Measurements from ENCODE around the gene SCNN1A.
A peak's percentile ranks its signal among the peaks of the same experiment; 100 is the strongest.

The SCNN1A gene

GRCh38 chr12:6330999-6331714 lies 44.2 kb downstream of the SCNN1A start:
- DNase-seq, result no peak

DNA sequence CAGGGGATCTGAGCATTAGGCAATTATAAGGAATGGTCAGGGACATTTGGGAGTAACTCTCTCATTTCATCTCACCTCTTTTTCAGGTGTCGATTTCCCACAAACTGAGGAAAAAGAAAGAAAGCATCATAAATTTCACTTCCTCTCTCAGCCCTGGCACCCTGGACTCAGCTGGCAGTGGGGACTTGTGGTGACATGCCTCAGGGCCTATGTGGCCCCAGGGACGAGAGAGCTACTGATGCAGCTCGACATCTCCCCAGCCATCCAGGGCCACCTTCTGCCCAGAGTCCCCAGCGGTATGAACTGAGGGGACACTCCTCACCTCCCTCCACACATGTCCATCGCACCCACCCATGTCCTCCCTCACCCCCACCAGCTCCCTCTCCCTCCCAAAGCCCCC lies 45.2 kb downstream of the SCNN1A start:
- no peak for DNase-seq

- no peak for DNase-seq
Observed at GRCh38 chr12:6329703-6330064, 45.7 kb downstream of the SCNN1A start.

DNA sequence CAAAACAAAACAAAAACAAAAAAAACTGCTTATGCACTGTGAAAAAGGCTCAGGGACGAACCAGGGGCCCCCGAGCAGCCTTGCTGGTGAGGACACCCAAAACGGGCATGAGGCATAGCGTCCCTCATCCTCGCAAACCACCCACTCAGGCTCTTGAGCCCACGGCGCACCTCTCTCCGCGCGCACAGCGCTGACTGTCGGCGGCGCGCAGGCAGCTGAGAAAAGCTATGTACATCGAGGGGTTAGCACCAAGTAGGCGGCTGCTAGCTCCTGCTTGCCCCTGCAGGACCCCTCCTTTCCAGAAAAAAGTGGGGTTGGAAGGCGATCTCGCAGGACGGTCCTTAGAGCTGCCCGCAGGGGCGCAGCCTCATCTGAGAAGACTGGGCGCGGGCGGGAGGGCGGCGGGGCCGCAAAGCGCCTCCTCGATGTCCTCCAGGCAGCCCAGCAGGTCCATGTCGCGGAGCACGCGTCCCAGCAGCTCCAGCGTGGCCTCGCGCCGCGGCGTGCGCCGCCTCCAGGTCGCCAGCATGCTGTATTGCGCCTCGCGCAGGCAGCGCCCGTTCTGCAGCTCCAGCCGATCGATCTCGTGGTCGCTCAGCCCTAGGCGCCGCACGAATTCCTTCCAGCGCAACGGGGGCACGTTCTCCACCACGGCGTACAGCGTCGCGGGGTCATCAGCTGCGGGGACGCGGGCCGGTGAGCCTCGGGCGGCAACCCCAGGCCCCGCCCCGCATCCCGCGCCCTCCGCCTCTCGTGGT lies 46.2 kb downstream of the SCNN1A start:
- no peak for DNase-seq

- no peak for DNase-seq
Observed at GRCh38 chr12:6328045-6328779, 47.2 kb downstream of the SCNN1A start.

DNA sequence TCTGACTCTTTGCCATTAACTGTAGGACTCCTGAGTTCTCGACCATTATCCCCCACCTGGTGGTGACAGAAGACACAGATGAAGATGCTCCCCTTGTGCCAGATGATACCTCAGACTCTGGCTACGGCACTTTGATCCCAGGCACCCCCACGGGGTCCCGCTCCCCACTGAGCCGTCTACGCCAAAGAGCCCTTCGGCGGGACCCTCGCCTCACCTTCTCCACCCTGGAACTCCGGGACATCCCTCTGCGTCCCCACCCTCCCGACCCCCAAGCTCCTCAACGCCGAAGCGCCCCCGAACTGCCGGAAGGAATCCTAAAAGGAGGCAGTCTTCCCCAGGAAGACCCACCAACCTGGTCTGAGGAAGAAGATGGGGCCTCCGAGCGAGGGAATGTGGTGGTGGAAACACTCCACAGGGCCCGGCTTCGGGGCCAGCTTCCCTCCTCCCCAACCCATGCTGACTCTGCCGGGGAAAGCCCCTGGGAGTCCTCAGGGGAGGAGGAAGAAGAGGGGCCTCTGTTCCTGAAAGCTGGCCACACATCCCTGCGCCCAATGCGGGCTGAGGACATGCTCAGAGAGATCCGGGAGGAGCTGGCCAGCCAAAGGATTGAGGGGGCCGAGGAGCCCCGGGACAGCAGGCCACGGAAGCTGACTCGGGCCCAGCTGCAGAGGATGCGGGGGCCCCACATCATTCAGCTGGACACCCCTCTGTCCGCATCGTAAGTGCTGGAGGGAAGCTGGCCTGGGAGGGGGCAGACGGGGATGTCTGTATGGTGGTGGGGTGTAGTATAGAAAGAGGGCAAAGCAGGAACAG lies 47.9 kb downstream of the SCNN1A start:
- DNase-seq, result no peak

DNA sequence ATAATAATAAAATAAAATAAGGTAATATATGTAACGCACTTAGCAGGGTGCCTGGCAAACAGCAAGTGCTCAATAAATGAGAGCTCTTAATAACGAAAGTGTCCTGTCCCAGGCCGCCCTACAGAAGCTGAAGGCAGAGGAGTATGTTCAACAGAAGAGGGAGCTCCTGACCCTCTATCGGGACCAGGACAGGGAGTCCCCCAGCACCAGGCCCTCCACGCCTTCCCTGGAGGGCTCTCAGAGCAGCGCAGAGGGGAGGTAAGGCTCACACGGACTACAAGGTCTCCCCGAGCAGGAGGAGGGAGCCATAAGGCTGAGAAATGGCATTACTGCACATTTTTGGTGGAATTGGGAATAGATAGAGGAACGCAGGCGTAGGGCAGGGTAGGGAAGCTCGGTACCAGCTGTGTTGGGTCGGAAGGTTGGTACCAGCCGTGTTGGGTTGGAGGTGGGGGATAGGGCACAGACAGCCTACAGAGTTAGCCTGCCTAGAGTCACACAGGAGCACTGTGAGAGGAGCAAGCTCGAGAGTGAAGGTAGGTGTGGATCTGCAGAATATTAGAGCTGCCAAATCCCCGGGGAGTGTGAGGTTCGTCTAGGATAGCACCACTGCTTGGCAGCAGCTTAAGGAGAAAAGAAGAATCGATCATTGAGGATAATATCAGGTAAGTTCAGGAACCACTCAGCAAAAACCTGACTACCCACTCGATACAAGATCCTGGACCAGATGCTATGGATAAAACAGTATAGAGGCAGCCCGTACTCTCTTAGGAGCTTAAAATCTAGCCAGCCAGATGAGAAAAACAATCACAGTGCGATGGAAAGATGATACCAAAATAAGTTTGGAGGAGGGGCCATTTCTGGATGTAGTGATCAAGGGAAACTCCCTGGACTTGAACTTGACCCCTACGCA lies 48.8 kb downstream of the SCNN1A start:
- DNase-seq, result peak; percentile 27 to 36

DNA sequence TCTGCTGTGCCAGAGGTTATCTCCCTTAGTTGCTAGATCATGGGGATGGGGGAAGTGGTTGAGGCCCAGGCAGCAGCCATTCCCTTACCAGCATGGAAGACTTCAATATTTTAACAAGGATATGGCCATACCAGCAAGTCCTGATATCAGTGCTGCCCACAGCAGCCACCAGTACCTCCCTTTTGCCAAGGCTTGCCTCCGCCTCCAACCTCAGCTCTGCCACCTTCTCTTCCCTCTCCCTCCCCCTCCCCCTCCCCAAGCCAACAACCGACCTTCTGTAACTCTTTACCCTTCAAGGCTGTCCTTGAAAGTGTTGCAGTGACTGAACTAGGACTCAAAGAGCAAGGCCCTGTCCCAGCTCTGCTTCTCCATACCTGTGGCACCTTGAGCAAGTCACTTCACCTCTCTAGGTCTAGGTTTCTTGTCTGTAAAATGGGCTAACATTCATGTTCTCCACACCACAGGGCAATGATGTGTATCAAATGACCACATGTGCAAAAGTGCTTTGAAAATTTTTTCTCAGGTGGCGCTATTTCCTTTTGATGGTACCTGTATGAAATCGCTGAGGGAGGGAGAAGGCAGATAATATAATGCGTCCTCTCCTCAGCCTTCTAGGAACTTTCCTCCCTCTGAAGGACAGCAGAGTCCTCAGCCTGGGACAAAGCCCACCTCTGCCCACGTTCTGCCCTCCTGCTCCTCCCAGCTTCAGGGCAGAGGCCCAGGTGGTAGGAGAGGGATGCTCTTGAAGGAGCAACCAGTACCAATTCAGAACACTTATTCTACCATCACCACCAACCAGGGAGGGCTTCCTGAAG lies 50.2 kb downstream of the SCNN1A start:
- DNase-seq, result no peak

DNA sequence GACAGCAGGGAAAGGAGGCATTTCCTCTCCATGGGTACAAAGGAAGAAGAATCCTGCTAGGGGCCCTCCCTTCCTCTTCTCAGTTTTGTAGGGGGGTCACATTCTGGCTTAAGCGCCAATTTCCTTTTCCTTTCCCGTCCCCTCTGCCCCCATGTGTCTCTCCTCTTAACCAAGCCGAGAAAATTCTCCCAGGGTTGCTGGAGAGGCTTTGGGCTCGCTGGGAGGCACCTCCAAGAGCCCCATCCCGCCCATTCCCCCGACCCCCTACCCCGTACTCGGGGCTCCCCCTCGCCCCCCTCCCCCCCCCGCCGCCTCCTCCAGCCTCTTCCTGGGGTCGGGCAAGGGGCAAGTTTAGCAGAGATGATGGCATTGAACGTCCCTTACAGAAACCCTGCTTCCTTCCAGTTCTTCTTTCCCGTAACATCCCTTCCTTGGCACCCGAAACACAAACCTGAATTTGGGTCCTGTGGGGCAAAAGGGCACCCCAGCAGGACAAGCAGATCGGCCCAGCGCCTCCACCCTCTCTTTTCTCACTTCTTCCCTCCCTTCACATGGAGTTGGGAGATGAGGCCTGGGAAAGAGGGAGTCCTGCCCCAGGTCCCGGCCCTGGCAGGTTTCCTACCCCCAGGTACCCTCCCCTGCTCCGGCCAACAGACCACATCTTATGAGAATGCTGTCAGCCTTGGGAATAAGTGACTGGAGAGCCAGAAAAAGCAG lies 51.2 kb downstream of the SCNN1A start:
- DNase-seq, result no peak

DNA sequence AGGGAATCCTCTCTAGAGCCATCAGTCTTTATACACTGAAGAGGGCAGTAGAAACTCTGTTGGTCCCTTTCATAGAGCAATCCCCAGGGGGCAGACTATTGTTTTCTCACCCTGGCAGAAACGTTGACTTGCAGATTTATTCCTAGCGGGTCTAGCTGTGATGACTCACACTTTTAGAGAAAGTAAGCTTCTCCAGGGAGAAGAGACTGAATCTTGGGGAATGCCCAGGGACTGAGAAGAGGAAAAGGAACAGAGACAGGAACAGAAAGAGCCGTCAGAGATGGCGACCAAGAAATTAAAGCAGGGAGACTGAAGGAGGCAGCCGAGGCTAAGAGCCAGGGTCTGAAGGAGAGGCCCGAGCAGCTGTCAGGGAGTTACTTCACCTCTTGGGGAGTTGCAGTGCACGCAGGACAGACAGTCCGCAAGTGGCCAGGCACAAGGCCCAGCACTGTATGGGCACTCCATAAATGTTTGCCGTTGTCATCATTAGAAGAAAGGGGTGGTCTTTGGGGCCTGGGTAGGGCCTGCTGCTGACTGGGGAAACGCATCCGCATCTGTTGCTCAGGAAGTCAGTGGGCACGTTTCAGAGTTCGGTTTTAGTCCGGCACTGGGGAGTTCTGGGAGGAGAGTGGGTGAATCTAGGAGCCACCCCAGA lies 51.9 kb downstream of the SCNN1A start:
- DNase-seq, result peak; percentile 61 to 63

GRCh38 chr12:6322969-6323339 lies 52.4 kb downstream of the SCNN1A start:
- DNase-seq, result no peak

DNA sequence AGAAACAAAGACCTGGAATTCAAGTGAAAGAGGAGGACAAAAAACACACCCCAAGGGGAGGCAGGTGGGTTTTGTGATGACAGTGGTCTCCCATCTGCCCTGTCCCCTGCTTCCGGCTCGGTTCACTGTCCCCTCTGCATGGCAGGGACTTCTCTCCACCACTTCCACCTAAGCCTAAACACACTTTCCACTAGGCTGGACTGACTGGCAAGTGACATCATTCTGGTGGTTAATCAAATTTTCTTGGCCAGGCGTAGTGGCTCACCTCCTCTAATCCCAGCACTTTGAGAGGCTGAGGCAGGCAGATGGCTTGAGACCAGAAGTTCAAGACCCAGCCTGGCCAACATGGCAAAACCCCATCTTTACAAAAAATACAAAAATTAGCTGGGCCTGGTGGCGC lies 53.0 kb downstream of the SCNN1A start:
- no peak for DNase-seq

- no peak for DNase-seq
Observed at GRCh38 chr12:6321905-6322304, 53.5 kb downstream of the SCNN1A start.

- DNase-seq, result no peak
Observed at GRCh38 chr12:6319446-6319845, 55.9 kb downstream of the SCNN1A start.

DNA sequence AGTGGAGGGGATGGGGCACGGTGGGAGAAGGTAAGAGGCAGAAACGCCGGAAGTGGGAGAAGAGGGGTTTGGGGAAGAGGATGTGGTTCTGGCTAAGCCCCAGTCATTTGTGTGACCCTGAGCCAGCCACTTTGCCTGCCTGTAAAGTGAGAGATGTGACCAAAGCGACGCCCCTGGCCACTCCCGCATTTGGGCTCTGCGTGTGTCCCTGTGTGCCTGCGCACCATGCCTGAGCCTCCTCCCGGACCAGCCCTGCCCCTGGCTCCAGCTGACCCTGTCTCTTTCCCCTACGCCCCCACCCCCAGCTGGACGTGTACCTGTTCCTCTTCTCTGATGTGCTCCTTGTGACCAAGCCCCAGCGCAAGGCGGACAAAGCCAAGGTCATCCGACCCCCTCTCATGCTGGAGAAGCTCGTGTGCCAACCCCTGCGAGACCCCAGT lies 56.9 kb downstream of the SCNN1A start:
- no peak for DNase-seq

DNA sequence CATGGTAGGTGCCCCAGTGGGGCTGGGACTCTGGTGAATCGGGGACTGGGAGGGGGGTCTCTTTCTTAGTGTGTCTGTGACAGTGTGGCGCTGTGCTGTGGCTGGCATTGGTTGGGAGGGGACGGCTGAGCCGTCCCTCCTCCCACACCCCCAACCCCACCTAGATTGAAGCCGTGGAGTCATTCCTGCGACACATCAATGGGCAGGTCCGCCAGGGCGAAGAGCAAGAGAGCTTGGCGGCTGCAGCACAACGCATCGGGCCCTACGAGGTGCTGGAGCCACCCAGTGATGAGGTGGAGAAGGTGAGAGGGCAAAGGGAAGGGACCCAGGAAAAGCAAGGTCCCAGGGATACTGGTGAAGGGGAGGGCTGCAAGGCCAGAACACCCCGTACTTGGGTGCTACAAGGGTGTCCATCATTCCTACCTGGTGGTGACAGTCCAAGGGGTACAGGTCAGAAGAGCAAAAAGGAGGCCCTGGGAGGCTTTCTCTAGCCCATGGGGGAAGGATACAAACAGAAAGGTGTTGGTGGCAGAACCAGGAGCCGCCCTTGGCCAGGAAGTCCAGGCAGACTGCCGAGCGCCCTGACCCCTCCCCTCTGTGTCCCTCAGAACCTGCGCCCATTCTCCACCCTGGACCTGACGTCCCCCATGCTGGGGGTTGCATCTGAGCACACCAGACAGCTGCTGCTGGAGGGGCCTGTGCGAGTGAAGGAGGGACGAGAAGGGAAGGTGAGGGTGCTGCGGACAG lies 57.5 kb downstream of the SCNN1A start:
- no peak for DNase-seq

- DNase-seq, result no peak
Observed at GRCh38 chr12:6316921-6317692, 58.3 kb downstream of the SCNN1A start.
